GM18861 (cell line): ENCODE results near the gene IFT80.
"Not testable (repeated sequence)": the region's sequence is repeated elsewhere in the genome, so short reads cannot be mapped to it uniquely, and the experiment has no call there.

ENCODE experiments used
- ATAC-seq: cut with Tn5 transposase; IDR thresholded peaks from one replicate; pipeline ENCODE4 v1.9.1; 2021; ENCODE audit not compliant: unreplicated experiment

Gene IFT80

DNA sequence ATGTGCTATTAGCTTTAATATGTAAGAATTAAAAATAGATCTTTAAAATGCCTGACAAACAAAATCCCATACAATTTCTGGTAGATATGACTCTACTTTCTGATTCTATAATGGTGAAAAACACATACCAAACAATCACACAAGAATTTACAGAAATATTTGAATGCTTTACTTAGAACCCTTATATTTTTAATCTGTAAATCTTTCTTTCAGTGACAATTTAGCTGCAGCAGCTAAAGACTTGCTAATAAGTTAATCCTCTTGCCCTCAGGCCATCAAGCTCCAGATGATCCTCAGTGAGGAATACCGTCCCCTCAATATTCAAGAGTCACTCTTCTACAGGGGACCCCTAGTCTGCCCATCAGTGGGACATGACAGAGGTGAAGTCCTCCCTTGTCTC, 118.2 kb downstream of the IFT80 start:
- no peak for ATAC-seq

GRCh38 chr3:160279657-160280056, 119.4 kb downstream of the IFT80 start:
- ATAC-seq, result no peak

GRCh38 chr3:160278210-160278609, 120.8 kb downstream of the IFT80 start:
- no peak for ATAC-seq

GRCh38 chr3:160265088-160265487, 133.9 kb downstream of the IFT80 start:
- ATAC-seq, result no peak

- no peak for ATAC-seq
These were observed 138.3 kb downstream of the IFT80 start for GRCh38 chr3:160260587-160261270.

DNA sequence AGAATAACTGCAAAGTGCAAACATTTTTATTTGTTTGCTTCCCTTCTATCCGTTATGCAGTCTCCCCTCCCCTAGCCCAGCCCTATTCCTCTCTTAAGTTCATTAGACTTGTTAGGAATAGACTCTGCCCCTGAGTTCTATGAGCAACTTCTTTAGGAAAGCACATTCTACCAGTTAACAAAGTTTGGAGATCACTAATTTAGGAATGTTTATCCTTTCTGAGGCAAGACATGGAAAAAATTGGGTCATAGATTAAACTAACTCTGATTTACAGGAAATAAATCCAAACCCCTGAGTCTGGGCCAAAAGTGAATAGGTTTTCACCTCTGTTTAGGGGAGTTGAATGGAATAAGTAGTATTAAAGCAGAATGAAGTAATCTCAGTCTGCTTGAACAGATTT, 139.4 kb downstream of the IFT80 start:
- ATAC-seq, result no peak

DNA sequence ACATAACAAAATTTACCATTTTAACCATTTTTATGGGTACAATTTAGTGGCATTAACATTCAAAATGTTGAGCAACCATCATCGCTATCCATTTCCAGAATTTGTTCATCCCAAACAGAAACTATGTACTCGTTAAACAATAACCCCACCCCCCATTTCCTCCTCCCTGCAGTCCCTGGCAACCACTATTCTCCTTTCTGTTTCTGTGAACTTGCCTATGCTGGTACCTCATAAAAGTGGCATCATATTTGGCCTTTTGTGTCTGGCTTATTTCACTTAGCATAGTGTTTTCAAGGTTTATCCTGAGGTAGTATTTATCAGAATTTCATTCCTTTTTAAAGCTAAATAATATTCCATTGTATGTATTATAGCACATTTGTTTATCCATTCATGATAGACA, 141.4 kb downstream of the IFT80 start:
- no peak for ATAC-seq

- no peak for ATAC-seq
These were observed 145.7 kb downstream of the IFT80 start for GRCh38 chr3:160253298-160253697.

DNA sequence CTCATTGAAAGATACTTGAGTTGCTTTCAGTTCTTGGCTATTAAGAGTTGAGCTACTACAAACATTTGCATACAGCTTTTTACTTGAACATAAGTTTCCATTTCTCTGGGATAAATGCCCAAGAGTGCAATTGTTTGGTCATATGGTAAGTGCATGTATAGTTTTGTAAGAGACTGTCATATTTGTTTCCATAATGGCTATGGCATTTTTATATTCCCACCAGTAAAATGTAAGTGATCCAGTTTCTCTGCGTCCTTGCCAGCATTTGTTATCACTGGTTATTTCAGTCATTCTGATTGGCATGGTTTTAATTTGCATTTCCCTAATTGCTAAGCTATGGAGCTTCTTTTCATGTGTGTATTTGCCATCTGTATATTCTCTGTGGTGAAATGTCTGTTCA, 151.3 kb downstream of the IFT80 start:
- no peak for ATAC-seq

GRCh38 chr3:160245261-160245800, 153.7 kb downstream of the IFT80 start:
- ATAC-seq, result no peak

DNA sequence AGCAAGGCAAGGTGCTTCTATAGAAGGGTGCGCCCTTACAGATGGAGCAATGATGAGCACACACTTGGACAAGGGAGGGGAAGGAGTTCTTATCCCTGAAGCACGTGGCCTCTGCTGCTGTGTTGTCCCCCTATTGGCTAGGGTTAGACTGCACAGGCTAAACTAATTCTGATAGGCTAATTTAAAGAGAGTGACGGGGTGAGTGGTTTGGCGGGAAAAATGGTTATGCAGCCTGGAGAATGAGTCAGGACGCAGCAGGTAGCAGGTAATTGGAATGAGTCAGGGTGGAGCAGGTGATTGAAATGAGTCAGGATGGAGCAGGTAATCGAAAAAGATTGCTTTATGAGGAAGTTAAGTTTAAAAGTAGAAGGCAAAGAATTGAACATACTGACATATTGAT, 158.3 kb downstream of the IFT80 start:
- ATAC-seq, result not testable (repeated sequence)

- ATAC-seq, result no peak
These were observed 167.0 kb downstream of the IFT80 start for GRCh38 chr3:160232014-160232413.

- ATAC-seq, result no peak
These were observed 171.6 kb downstream of the IFT80 start for GRCh38 chr3:160227419-160227818.

DNA sequence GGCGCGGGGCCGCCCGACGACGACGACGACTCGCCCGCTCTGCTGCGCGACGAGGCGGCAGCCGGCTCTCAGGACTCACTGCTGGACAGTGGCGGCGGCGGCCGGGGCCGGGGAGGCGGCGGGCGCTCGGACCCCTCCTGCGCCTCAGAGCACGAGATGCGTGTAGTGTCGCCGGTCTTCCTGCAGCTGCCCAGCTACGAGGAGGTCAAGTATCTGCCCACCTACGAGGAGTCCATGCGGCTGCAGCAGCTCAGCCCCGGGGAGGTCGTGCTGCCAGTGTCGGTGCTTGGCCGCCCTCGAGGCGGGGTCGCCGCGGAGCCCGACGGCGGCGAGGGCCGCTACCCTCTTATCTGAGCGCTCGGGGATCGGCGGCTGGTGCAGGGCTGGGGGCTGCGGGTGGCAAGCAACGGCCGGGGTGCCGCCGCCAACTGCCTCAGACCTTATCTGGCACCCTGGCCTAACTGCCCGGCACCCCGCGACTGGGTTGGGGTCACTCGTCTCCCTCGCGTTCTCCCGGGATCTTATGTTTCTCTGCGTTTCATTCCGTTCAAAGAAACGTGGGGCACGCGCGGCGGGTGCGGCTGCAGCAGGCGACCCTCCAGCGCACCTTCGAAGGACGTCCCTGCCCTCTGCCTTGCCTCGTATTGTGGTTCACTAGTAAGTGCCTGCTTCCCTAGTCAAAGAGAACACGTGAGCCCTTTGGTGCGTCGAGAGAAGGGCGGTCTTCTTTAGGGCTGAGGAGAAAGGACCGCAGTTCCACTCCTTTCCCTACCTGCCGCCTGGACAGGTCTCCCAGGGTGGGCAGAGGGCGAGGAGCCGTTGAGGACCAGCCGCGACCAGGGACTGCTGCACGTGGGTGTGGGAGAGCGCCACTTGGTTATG, 172.8 kb downstream of the IFT80 start:
- ATAC-seq, result peak; percentile 7

DNA sequence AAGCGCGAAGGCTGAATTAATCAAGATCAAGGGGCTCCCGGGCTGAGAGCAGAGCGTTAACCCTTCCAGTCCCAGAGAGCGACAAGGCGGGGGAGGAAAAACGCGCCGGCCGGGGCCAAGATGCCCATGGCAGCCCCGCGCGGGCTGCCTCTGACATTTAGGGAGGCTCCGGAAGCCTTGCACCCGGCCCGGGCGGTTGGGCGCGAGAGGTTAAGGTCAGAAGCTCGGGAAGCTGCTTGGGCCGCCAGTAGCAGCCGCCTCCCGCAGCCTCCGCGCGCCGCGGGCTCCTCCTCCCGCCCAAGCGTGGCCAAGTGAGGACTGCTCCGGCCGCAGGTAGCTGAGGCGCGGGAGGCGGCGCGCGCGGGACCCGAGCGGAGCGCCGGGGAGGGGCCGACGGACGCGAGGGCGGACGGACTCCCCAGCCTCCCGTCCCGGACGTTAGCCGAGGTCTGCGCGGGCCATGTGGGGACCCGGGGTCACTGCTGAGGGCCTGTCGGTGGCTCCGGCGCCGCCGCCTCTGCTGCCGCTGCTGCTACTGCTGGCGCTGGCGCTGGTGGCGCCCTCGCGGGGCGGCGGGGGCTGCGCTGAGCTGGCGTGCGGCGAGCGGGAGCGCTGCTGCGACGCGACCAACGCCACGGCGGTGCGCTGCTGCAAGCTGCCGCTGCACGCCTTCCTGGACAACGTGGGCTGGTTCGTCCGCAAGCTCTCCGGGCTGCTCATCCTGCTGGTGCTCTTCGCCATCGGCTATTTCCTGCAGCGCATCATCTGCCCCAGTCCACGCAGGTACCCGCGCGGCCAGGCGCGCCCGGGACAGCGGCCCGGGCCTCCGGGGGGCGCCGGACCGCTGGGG, 173.6 kb downstream of the IFT80 start, which contains the start of gene C3orf80:
Gene C3orf80 (plus strand): TSS at position 247 of the 850 bp plus-strand sequence. CDS start 214 bp downstream, at position 461.
- peak; percentile 82 for ATAC-seq

- ATAC-seq, result no peak
These were observed 174.2 kb downstream of the IFT80 start for GRCh38 chr3:160224811-160225175.

- no peak for ATAC-seq
These were observed 174.8 kb downstream of the IFT80 start for GRCh38 chr3:160224256-160224655.

GRCh38 chr3:160221019-160221418, 178.0 kb downstream of the IFT80 start:
- ATAC-seq, result no peak

GRCh38 chr3:160220038-160220437, 179.0 kb downstream of the IFT80 start:
- no peak for ATAC-seq

- ATAC-seq, result no peak
These were observed 180.9 kb downstream of the IFT80 start for GRCh38 chr3:160218136-160218535.

DNA sequence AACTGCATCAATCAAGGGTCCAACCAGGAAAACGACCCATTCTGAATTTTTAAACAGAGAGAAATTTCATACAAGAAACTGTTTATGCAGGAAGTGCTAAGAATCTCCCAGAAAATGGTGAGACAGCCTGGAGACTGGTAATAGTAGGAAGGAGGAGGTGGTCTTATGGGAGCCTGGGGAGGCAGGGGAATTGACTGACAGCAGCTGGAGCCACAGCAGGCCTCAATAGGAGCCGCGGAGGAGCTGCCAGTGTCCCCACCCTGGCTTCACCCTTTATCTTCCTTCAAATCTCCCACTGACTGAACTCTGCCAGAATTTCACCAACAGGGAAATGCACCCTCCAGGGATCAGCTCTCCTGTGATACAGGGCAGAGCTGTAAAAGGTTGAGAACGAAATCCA, 181.3 kb downstream of the IFT80 start:
- ATAC-seq, result no peak
